AML-193 (cell line): ENCODE results near the gene TEX38.
"Not testable (repeated sequence)": the region's sequence is repeated elsewhere in the genome, so short reads cannot be mapped to it uniquely, and the experiment has no call there.

ENCODE experiments used
- DNase-seq, 2 experiments: peaks; one replicate each; lab custom pipeline; 2025; lab: John Stamatoyannopoulos, UW

TEX38 gene

GRCh38 chr1:46671554-46671953 lies at the start of gene TEX38:
Gene TEX38, plus strand, starts transcription at chr1:46671854. Its CDS starts 81 bp downstream, at chr1:46671935.
- no peak for DNase-seq

DNA sequence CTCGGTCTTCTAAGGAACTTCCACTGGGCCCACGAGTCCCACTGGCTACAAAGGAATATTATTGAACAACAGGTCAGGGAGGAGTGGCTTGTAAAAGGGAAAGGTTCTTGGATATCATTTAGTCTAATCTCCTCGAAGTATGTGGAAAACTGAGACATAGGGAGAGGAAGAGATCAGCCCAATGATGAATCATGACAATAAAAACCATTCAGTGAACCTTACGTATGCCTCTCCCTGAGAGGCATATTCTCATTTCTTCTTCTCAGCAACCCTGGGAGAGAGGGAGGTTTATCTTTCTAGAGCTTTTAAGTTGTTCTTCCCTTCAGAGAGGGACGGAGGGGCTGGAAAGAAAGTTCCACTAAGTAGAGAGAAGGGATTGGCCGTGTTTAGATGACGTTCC lies 49.7 kb upstream of the TEX38 start:
- no peak for DNase-seq

GRCh38 chr1:46622344-46622743 lies 49.3 kb upstream of the TEX38 start:
- peak in 1 of 2 experiments; percentile 28 for DNase-seq

- DNase-seq: no peak
These were observed 47.7 kb upstream of the TEX38 start for GRCh38 chr1:46623743-46624644.

DNA sequence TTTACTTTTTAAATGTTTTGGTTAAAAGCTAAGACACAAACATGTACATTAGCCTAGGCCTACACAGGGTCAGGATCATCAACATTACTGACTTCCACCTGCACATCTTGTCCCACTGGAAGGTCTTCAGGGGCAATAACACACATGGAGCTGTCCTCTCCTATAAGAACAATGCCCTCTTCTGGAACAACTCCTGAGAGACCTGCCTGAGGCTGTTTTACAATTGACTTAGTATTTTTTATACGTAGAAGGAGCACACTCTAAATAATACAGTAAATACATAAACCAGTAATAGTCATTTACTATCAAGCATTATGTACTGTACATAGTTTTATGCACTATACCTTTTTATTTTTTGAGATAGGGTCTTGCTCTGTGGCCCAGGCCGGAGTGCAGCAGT lies 40.9 kb upstream of the TEX38 start:
- no peak for DNase-seq

- no peak for DNase-seq
These were observed 36.4 kb upstream of the TEX38 start for GRCh38 chr1:46635205-46635604.

GRCh38 chr1:46637444-46638083 lies 34.1 kb upstream of the TEX38 start:
- no peak for DNase-seq

DNA sequence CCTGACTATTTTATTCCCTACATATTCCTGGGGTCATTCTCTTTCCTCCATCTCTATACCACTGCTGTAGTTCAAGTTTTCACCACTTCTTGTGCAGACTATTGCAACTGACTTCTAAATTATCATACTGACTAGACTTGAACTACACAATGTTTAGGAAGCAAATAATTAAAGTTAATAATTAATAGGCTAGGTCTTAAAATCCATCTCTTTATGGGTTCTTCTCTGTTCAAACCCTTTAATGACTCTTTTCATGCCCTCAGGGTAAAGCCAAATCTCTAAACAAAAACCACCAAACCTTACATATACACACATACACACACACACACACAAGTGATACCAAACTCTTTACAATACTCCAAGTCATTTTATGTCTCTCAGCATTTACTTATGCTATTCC lies 32.7 kb upstream of the TEX38 start:
- no peak for DNase-seq

DNA sequence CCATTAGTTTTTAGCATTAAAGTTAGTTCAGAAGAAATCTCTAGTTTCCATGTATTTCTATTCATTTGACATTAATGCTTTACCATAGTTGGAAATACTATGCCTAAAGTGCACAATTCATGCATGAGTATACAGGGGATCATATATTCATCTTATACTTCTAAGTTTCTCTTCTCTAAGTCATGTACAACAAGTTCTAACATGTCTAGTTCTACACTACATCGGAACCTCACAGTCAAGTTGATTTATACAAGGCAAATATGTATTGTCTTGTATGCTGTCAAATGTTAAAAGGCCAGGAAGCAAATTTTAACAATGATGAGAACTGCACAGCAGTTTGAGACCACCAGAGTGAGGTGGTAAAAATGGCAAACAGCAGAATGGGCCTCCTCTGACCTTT lies 32.1 kb upstream of the TEX38 start:
- no peak for DNase-seq

- no peak for DNase-seq
These were observed 29.5 kb upstream of the TEX38 start for GRCh38 chr1:46642115-46642680.

GRCh38 chr1:46643368-46643775 lies 28.3 kb upstream of the TEX38 start:
- DNase-seq: no peak

DNA sequence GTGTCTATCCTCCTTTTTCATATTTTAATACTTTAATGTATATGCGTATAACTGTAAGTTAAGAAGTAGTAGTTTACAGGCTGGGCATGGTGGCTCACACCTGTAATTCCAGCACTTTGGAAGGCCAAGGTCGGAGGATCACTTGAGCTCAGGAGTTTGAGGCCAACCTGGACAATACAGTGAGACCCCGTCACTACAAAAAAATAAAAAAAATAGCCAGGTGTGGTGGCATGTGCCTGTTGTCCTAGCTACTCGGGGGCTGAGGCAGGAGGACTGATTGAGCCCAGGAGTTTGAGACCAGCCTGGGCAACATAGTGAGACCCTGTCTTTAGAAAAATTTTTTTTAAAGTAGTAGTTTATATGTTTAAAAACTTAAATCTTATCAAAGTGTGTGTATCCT lies 25.8 kb upstream of the TEX38 start:
- DNase-seq: no peak

DNA sequence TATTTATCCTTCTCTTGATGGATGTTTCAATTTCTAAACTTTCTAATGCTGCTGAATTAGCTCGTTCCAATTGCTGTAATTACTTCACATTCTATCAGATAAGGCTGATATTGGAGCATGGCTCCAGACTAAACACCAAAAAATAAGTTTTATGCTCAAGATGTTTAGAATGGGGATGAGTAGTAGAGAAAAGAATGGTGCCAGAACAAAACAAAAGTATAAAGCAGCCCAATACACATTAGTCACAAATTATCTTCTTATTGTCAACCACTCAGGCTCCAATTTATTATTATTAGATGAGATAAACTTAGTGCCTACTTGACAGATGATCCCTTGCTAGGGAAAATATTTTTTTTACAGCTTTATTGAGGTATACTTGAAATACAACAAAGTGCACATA lies 25.3 kb upstream of the TEX38 start:
- DNase-seq: no peak

DNA sequence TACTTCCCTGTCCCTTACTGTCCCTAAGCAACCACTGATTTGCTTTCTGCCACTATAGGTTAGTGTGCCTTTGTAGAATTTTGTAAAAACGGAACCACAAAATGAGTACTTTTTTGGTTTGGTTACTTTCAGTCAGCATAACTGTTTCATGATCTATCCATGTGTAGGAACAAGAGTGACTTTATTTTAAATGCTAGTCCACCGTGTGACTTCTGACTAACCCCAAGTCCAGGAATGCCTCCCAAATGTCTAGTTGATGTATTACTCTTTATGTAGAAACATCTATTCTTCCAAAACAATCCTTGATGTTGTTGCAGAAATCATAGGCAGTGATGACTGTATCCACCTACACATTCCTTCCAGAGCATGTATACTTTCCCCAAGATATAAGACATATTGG lies 24.8 kb upstream of the TEX38 start:
- no peak for DNase-seq

DNA sequence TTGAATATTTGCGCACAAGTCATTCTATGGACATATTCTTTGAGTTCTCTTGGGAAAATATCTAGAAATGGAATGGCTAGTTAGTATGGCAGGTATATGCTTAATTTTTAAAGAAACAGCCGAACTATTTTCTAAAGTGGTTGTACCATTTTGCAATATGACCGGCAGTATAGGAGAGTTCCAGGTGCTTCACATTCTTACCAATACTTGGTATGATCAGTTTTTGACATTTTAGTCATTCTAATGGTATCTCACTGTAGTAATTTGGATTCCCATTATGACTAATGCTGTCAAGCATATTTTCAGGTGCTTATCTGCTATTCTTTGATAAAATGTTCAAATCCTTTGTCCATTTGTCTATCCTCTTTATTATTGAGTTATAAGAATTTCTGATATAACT lies 24.0 kb upstream of the TEX38 start:
- no peak for DNase-seq

DNA sequence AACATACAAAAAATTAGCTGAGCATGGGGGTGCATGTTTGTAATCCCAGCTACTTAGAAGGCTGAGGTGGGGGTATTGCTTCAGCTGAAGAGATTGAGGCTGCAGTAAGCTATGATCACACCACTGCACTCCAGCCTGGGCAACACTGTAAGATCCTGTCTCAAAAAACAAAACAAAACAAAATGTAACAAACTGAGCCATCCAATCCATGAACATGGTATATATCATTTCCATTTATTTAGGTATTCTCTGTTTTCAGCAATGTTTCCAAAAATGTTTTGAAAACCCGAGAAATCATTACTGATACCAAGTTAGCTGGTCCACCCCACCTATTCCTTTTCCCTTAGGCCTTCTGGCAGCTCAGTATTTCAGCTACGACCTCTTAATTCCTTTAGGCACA lies 21.9 kb upstream of the TEX38 start:
- DNase-seq: no peak

- no peak for DNase-seq
These were observed 21.2 kb upstream of the TEX38 start for GRCh38 chr1:46650491-46650890.

- DNase-seq: not testable (repeated sequence)
These were observed 20.5 kb upstream of the TEX38 start for GRCh38 chr1:46651152-46651551.

DNA sequence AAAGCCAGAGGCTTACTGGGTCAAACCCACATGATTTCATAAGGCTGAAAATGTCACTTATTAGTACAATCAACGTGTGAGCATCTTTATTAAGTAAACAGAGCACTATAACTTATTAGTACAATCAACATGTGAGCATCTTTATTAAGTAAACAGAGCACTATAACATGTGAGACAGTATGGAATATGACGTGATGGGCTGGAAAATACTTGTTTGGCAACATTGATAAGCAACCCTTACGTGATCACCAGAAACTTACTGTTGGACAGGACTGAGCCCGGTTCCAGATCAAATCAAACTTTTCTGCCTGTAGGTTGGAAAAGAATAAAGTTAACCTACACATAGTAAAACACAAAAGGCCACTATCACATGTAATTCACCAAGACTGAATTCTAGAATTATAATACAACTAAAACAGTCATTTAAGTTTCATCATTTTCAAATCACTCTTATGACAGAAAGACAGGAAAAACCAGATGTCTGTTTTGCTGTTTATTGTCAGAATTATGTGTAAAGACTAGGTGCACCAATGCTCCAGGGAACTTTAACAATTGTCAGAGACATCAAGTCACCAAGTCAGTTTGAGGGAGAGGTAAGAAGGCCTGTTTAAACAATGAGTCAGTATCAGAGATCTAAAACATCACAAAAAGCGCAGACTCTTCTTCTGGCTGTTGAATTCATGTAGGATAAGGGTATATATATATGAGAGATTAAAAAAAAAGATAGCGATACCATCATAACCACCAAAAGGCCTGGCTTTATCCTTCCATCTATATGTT lies 19.1 kb upstream of the TEX38 start:
- no peak for DNase-seq

DNA sequence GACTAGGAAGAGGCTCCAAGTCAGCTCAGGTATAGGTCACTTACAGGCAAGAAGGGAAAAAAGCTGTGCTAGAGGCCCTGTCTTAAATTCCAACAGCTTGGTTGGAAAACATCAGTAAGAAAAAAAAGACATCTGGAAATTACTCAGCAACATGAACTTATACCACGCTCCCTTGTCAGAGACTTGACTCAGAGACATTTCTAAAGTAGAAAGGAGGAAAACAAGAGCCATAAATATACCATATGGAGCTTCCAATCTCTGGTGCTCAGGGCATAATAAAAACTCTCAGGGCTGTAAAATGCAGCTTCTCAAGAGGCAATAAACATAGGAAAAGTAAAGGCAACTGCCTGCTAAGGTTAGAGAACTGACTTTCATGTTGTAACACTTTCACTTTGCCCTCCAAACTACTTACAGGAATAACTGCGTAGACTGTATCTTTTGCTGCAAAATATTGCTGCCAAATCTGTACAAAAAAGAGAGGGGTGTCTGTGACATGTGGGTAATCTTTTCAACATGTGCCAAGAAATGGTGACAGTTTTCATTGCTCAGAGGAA lies 18.2 kb upstream of the TEX38 start:
- no peak for DNase-seq

GRCh38 chr1:46654012-46654411 lies 17.6 kb upstream of the TEX38 start:
- no peak for DNase-seq

- DNase-seq: not testable (repeated sequence)
These were observed 17.0 kb upstream of the TEX38 start for GRCh38 chr1:46654698-46655097.
